GM21367 (cell line): ENCODE data around the gene TMEM121.
A peak's percentile ranks its signal among the peaks of the same experiment; 100 is the strongest.
"Not testable (repeated sequence)": the region's sequence is repeated elsewhere in the genome, so short reads cannot be mapped to it uniquely, and the experiment has no call there.

Experiments
- ATAC-seq: cut with Tn5 transposase; IDR thresholded peaks from one replicate; pipeline ENCODE4 v1.9.1; 2021; ENCODE audit not compliant: unreplicated experiment

The TMEM121 gene

GRCh38 chr14:105567164-105568103 lies 41.1 kb downstream of the TMEM121 start:
- not testable (repeated sequence) for ATAC-seq

DNA sequence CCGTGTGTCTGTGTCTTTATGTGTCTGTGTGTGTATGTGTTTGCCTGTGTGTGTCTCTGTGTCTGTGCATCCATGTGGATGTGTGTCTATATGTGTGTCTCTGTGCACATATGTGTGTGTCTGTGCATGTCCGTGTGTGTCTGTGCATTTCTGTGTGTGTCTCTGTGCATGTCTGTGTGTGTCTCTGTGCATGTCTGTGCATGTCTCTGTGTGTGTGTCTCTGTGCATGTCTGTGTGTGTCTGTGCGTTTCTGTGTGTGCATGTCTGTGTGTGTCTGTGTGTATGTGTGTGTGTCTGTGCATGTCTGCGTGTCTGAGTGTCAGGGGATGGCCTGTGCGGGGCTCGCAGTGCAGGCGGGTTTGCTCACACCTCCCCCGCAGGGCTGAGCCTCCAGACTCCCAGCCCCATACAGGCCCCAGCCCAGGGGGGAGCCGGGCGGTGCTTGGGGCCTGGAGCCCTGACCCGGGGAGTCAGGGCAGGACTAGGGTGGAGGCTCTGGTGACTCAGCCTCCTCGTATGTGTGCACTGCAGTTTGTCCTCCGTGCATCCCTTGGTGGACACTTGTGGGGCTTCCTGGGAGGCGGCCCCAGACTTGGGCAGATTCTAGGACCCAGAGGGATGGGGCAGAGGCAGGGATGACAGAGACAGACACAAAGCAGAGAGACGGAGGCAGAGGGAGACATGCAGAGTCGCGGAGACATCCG lies 41.9 kb downstream of the TMEM121 start:
- not testable (repeated sequence) for ATAC-seq

GRCh38 chr14:105568859-105569766 lies 42.7 kb downstream of the TMEM121 start:
- no peak for ATAC-seq

- no peak for ATAC-seq
Observed at GRCh38 chr14:105570482-105570881, 44.1 kb downstream of the TMEM121 start.

DNA sequence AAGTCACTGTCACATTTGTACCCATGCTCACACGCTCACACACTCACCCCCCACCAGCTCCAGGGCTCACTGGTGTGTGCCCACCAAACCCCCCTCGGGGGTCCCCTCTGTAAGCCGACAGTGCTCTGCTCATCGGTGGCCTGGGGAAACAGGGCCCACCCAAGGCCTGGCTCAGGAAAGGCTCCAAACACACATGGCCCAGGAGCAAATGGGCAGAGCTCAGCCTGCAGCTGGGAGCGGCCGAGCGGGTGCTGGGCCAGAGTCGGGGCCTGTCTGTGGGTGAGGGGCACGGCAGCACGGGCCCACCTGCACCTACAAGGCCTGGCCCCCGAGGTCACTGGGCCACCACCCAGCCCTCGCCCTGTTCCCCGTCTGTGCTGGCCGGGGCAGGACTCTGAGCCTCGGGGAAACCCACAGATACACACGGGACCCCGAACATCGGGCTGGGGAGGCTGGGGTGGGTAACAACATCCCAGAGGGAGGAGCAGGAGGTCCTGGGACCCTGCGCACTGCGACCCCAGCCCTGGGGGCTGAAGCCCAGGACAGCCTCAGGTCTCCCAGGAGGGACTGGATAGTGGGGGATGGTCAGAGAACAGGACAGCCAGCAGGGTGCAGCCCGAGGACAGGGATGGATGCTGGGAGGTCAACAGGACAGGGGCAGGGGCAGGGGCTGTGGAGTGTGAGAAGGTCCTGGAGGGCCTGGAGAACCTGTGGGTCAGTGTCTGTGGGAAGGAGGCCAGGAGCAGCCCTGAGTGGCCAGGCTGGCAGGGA lies 45.0 kb downstream of the TMEM121 start:
- ATAC-seq, result not testable (repeated sequence)

GRCh38 chr14:105572063-105572462 lies 45.7 kb downstream of the TMEM121 start:
- ATAC-seq, result not testable (repeated sequence)

DNA sequence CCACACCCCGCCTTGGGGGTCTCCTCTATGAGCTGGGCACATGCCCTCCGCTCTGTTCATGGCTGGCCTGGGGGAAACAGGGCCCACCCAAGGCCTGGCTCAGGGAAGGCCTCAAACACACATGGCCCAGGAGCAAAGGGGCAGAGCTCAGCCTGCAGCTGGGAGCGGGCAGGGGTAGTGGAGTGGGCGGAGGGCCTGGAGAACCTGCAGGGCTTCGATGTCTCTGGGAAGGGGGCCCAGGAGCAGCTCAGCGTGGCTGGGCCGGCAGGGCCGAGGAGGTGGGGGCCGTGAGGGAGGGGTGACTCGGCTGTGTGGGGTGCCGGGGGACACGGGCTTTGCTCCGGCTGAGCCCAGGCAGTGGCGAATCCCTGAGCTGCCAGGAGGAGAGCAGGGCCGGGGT lies 47.5 kb downstream of the TMEM121 start:
- ATAC-seq, result not testable (repeated sequence)

DNA sequence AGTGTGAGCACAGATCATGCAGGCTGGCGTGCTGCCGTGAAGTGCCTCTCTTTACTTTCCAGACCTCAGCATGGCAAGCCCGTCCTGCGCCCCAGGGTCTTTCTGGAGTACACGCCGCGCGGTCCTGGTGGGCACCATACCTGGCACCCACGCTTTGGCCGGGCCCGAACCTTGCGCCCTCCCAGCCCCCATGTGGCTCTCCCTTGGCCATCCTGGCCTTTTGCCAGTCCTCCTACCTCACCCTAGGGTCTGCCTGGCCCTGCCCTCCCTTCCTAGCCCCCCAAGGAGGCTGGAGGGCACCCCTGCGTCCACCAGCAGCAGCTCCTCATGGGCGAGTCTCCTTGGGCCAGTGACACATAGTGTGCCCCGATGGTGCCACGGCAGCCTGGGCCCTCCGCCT lies 48.0 kb downstream of the TMEM121 start:
- ATAC-seq, result peak; percentile 0

- ATAC-seq, result peak; percentile 44
Observed at GRCh38 chr14:105575016-105575700, 48.8 kb downstream of the TMEM121 start.

- no peak for ATAC-seq
Observed at GRCh38 chr14:105576525-105577088, 50.2 kb downstream of the TMEM121 start.

DNA sequence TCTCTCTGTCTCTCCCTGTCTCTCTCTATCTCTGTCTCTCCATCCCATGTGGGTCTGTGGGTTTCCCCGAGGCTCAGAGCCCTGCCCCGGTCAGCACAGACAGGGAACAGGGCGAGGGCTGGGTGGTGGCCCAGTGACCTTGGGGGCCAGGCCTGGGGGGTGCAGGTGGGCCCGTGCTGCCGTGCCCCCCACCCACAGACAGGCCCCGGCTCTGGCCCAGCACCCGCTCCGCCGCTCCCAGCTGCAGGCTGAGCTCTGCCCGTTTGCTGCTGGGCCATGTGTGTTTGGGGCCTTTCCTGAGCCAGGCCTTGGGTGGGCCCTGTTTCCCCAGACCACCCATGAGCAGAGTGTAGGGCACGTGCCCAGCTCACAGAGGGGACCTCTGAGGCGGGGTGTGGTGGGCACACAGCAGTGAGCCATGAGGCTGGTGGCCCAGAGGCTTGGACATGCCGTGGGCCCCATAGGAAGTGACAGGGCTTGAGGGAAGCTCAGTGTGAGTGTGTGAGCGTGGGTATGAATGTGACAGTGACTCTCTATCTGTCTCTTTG lies 51.0 kb downstream of the TMEM121 start:
- no peak for ATAC-seq

GRCh38 chr14:105578070-105578469 lies 51.7 kb downstream of the TMEM121 start:
- no peak for ATAC-seq

GRCh38 chr14:105579221-105579620 lies 52.8 kb downstream of the TMEM121 start:
- not testable (repeated sequence) for ATAC-seq
